Thymus (tissue), 11 donors: Measurements from ENCODE around the gene WDR5. TPM values are rescaled to one million over a fixed set of nuclear protein-coding genes. Genes with fewer than 3 reads are reported as not detected.

Source experiments
- DNase-seq, 9 donors: peaks; one replicate each; pipeline ENCODE4 v3.0.0-alpha.2; 2013; ENCODE audit warnings: low spot score in 9 of 9, low read depth in 6 of 9, missing footprints in 1 of 9
- H3K27ac ChIP-seq, 2 donors: one replicate each; pipeline ENCODE4 v1.5.1; 2013; ENCODE audit warnings: control low read depth in 1 of 2, low read depth in 1 of 2, low read length in 1 of 2, mild to moderate bottlenecking in 1 of 2, moderate library complexity in 1 of 2
- H3K27me3 ChIP-seq, 2 donors: one replicate each; pipeline ENCODE4 v1.5.1; 2013; ENCODE audit warnings: low read length in 1 of 2; ENCODE audit not compliant: control insufficient read depth in 2 of 2, insufficient read depth in 1 of 2
- H3K36me3 ChIP-seq, 2 donors: one replicate each; pipeline ENCODE4 v1.5.1; 2013; ENCODE audit warnings: low read length in 1 of 2, mild to moderate bottlenecking in 1 of 2, moderate library complexity in 1 of 2; ENCODE audit not compliant: control insufficient read depth in 2 of 2, insufficient read depth in 2 of 2
- H3K4me1 ChIP-seq, 2 donors: one replicate each; pipeline ENCODE4 v1.5.1; 2013; ENCODE audit warnings: low read length in 2 of 2; ENCODE audit not compliant: control insufficient read depth in 2 of 2, insufficient read depth in 2 of 2
- H3K4me3 ChIP-seq, 2 donors: one replicate each; pipeline ENCODE4 v1.5.1; 2013; ENCODE audit warnings: low read length in 2 of 2, control low read depth in 1 of 2, mild to moderate bottlenecking in 1 of 2
- H3K9me3 ChIP-seq, 2 donors: one replicate each; pipeline ENCODE4 v1.5.1; 2013; ENCODE audit warnings: low read length in 1 of 2, mild to moderate bottlenecking in 1 of 2; ENCODE audit not compliant: control insufficient read depth in 2 of 2, insufficient read depth in 1 of 2
- WGBS: extraction: QIAGEN DNeasy Blood & Tissue Kit; methylation state at CpG from one replicate; pipeline ENCODE4 v1.1.7; 2013; 5-methylcytosine and 5-hydroxymethylcytosine counted together
- polyA plus RNA-seq: library from polyadenylated mRNA; stranded (reverse); fragments of 200-250 nt; gene quantifications from one replicate; pipeline ENCODE4 v1.2.3, GENCODE V29; 2013
- total RNA-seq: library from RNA; stranded (reverse); fragments of 120-200 nt; gene quantifications from one replicate; pipeline ENCODE4 v1.2.4, GENCODE V29; 2013
- donor health status: healthy.

Gene WDR5
- total and polyA plus RNA-seq, 2 donors = 18.6 to 25.9 TPM

DNA sequence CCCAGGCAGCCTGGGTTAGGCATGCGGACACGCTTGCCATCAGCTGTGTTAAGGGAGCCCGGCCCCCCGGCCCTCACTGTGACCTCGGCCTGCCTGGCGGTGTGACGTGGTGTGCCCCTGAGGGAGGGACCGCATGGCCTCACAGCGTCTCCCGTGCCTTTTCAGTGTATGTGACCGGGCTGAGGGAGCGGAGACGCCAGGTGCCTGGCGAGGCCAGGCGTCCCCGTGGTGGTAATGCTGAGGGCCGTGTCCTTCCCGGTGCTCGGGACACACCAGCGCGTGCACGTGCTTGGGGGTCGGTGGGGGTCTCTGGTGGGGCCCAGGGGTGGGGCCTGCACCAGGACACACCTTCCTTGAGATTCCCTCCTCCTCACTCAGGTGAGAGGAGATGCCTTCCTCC lies 17.6 kb downstream of the WDR5 start:
- Histone ChIP-seq H3K36me3 (peaks cover 90 to 92% of the 10 kb centered on the region in 2 donors), H3K27ac (no peak overlapping the region), H3K4me1 (no peaks in the 10 kb centered on the region), H3K4me3 (no peak overlapping the region), H3K27me3 (no peaks in the 10 kb centered on the region), H3K9me3 (no peaks in the 10 kb centered on the region)
- no peak for DNase-seq
- 97% methylated on average over 23 of the region's 23 CpGs for WGBS

DNA sequence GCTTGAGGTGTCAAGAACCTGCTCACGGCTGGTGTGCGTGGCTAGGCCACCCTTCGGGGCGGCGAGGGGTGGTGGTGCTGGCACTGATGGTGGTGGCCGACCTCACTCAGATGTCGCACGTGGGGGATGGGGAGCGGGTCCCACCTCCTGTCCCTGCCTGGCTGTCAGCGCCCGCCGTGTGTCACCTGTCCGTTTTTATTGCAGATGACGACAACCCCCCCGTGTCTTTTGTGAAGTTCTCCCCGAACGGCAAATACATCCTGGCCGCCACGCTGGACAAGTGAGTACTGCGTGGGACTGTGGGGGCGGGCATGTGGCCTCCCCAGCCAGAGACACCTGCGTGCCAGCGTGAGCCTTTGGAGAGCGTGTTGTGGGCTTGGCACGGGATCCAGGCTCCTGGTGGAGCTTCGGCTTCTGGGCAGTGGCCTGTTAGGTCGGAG lies 18.4 kb downstream of the WDR5 start:
- Histone ChIP-seq H3K4me3 (no peak overlapping the region), H3K4me1 (no peaks in the 10 kb centered on the region), H3K27ac (no peak overlapping the region), H3K36me3 (peaks cover 90 to 92% of the 10 kb centered on the region in 2 donors), H3K27me3 (no peaks in the 10 kb centered on the region), H3K9me3 (no peaks in the 10 kb centered on the region)
- 98% methylated on average over 27 of the region's 27 CpGs for WGBS
- DNase-seq = no peak

DNA sequence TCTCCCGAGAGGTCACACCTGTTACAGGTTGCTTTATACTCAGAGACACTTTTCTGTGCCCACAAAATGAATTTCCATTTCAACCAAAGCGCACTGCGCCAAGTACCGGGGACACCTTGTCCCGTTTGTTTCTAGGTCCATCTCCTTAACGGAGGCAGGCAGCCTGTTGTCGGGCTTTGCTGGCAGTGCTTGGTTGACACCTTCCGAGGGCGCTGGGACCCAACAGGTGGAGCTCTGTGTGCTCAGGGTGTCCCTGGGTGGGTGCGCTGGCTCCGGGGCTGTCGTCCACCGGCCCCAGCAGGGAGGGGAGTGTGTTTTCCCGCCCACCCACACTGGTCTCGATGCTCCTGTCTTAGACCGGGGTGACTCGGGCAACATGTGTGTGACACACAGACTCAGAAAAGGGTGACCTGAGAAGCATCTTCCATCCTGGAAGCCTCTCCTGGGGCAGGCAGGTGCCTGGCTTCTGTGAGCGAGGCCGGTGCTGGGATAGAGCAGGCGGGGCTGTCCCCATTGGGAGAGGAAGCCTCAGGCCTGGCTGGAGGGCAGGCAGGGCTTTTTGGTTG lies 20.0 kb downstream of the WDR5 start:
- no peak for DNase-seq

DNA sequence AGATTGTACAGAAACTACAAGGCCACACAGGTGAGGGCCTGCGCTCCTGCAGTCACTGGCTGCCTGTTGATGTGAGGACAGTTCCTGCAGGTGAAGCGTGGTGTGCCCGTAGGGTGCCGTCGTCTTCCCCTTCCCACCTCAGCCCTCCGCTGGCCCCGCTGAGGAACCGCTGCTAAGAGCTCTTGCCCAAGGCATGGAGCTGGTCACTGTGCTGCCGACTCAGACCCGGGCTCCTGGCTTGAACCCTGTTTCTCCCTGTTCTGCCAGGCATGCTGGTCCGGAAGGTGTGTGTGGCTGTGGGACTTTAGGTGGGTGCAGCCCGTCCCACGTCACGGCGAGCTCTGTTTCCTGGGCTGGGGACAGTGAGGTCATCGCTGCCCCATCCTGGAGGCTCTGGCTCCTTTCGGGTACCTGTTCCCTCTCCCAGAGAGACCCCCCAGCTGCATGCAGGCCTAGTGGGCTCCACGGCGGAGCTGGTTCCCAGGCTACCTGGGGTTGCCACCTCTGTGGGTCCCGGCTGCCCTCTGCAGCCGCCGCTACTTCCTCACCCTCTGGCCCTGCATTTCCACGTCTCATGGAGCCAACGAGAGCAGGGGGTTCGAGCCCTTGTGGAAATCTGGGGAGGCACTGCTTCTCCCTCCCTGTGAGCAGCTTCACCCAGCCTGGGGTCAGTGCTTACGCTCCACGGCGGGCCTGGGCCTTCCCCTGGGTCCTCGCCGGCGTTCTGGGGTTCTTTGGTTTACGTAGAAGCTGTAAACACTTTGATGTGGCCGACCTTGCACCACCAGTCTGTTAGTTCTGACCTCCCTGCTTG lies 20.9 kb downstream of the WDR5 start:
- no peaks in the 10 kb centered on the region for H3K27me3 ChIP-seq
- no peak overlapping the region for H3K4me3 ChIP-seq
- DNase-seq = no peak
- 97% methylated on average over 33 of the region's 33 CpGs for WGBS
- peaks cover 67 to 74% of the 10 kb centered on the region in 2 donors for H3K36me3 ChIP-seq
- H3K27ac ChIP-seq = no peak overlapping the region
- no peaks in the 10 kb centered on the region for H3K9me3 ChIP-seq
- no peaks in the 10 kb centered on the region for H3K4me1 ChIP-seq

More for the DNA sequence above, 20.0 kb downstream of the WDR5 start:
- 98% methylated on average over 20 of the region's 20 CpGs for WGBS
- H3K4me3 ChIP-seq = no peak overlapping the region
- no peak overlapping the region for H3K27ac ChIP-seq
- H3K4me1 ChIP-seq = no peaks in the 10 kb centered on the region
- H3K36me3 ChIP-seq = peaks cover 76 to 80% of the 10 kb centered on the region in 2 donors
- no peaks in the 10 kb centered on the region for H3K9me3 ChIP-seq
- H3K27me3 ChIP-seq = no peaks in the 10 kb centered on the region

DNA sequence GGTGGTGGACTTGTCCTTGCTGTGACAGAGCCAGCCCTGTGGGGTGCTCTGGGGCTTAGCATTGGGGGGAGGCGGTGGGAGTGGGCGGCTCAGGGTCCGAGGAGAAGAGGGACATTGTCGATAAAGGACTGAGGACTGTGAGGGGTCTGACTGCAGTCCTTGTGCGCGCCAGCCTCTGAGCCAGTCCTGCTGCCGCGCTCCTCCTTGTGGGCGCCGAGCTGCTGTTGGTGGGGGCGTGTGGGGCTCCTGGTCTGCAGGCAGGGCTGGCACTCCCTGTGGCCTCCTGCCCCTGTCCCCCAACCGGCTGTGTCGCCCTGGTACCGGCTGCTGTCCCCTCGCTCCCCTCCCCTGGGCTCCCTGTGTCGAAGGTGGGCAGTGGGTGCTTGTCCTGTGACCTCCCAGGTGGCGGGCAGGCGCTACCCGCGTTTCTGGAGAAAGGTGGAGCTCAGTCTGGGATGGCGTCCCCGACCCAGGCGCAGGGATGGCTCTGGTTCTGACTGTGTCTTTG lies 21.6 kb downstream of the WDR5 start:
- Histone ChIP-seq H3K27ac (no peak overlapping the region), H3K4me3 (no peak overlapping the region), H3K36me3 (peaks cover 61 to 68% of the 10 kb centered on the region in 2 donors), H3K4me1 (no peaks in the 10 kb centered on the region), H3K9me3 (no peaks in the 10 kb centered on the region), H3K27me3 (no peaks in the 10 kb centered on the region)
- 98% methylated on average over 23 of the region's 23 CpGs for WGBS
- no peak for DNase-seq

DNA sequence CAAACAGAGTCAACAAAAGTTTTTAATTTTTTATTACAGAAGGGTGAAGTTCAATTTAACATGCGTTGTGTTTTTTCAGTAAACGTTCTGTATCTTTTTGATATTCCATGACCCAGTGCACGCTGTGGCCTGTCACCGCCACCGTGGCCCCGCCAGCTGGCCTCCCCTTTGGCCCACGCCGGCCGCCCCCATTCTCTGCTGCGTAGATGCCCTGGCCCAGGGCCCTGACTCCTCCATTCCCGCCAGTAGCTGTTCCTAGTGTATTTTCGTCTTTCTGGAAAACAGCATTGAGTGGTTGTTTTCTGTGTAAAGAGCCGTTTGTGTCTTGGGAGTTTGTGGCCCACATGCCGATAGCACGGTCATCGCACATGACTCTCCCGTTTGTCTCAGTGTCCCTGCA lies 22.4 kb downstream of the WDR5 start:
- Histone ChIP-seq H3K4me1 (peaks cover 0 to 5% of the 10 kb centered on the region in 2 donors), H3K4me3 (no peak overlapping the region), H3K27ac (no peak overlapping the region), H3K27me3 (peaks cover 0 to 6% of the 10 kb centered on the region in 2 donors), H3K9me3 (peaks cover 0 to 5% of the 10 kb centered on the region in 2 donors), H3K36me3 (peaks cover 55 to 59% of the 10 kb centered on the region in 2 donors)
- DNase-seq = no peak
- 98% methylated on average over 17 of the region's 17 CpGs for WGBS

DNA sequence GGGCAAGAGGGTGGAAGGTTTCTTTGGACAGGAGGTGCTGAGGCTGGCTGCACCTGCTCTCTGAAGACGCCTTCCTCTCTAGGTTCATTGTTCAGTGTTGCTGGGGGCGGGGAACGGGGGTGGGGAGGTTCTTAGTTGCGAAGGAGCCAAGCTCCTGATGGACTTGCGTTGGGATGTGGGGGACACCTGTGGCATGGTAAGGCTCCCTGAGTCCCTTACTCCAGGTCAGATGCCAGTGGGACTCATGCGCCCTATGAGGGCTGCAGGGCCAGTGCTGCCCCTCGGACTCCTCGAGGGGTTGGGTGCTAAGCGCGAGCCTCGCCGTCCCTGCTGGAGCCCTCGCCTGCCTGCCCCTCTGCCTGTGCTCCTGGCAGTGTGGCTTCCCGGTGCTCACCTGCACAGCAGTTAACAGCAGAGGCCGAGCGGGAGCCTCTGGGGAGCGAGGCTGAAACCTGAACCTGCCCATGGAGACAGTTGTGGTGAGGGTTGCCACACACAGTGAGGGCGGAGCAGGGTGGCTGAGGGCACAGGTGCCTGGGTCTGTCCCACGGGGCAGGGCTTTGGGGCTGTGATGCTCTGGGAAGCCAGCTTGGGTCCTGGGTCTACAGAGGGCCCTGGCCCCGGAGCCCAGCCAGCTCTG lies 23.0 kb downstream of the WDR5 start:
- H3K4me1 ChIP-seq = peaks cover 0 to 9% of the 10 kb centered on the region in 2 donors
- no peak overlapping the region for H3K4me3 ChIP-seq
- peaks cover 0 to 8% of the 10 kb centered on the region in 2 donors for H3K9me3 ChIP-seq
- no peak overlapping the region for H3K27ac ChIP-seq
- H3K27me3 ChIP-seq = peaks cover 0 to 12% of the 10 kb centered on the region in 2 donors
- DNase-seq = no peak
- WGBS = 94% methylated on average over 20 of the region's 20 CpGs
- H3K36me3 ChIP-seq = peaks cover 49 to 53% of the 10 kb centered on the region in 2 donors

DNA sequence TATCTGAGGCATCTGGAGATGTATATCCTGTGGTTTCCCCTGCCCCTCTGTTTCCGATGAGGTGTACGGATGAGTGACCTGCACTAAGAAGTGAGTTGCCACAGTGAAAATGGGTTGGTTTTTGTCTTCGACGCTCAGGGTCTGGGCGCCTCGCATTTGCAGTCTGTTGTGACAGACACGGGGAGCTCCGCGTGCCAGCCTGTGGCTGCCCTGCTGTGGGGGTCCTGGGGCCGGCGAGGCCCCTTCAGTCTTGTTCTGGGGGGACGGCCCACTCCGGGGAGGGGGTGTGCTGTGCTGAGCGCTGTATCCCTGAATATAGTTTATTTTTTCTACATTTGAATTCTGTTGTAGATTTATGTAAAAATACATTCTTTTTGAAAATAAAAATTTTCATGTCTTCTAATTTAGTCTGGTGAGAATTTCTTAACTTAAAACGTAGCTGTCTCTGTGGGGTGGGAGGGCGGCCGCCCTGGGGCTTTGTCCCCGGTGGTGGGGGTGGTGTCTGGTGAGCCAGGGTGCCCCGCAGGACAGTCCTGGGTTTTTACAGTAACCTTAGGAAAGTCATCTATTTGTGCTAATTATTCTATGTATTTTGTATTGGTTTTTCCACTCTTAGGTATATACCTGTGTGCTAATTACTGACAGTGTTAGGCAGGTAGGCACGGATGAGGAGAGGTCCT lies 23.8 kb downstream of the WDR5 start:
- Histone ChIP-seq H3K9me3 (peaks cover 0 to 10% of the 10 kb centered on the region in 2 donors), H3K4me1 (peaks cover 0 to 9% of the 10 kb centered on the region in 2 donors), H3K36me3 (peaks cover 41 to 45% of the 10 kb centered on the region in 2 donors), H3K4me3 (no peak overlapping the region), H3K27me3 (peaks cover 0 to 13% of the 10 kb centered on the region in 2 donors), H3K27ac (no peak overlapping the region)
- WGBS = 91% methylated on average over 20 of the region's 20 CpGs
- no peak for DNase-seq
